H1 (cell line): Measurements from ENCODE around the gene C2orf80.

Experiments used
- CHD1 ChIP-seq: IDR thresholded peaks from 2 replicates; pipeline ENCODE4 v1.6.1; 2012; ENCODE audit warnings: low read depth, low read length, improper control_type of control experiment
- EZH2 ChIP-seq: fragments of 200-600 bp; sonication (generic); IDR thresholded peaks from 2 replicates; pipeline ENCODE4 v1.7.1; 2012; ENCODE audit warnings: low read depth, mild to moderate bottlenecking, moderate library complexity, low read length, inconsistent platforms; ENCODE audit not compliant: severe bottlenecking
- JUND ChIP-seq: IDR thresholded peaks from 2 replicates; pipeline ENCODE4 v1.6.1; 2011; ENCODE audit warnings: mild to moderate bottlenecking, improper control_type of control experiment, low read length
- TF ChIP-seq, protein P1 (sequence below), 3 experiments: IDR thresholded peaks; 1 replicate in 2 of 3; 2 replicates in 1 of 3; pipeline versions ENCODE4 v1.5.1 to v1.6.1; 2011; ENCODE audit warnings: low read length in 3 of 3, mild to moderate bottlenecking in 3 of 3, inconsistent platforms in 2 of 3, low read depth in 1 of 3, moderate library complexity in 1 of 3; ENCODE audit not compliant: insufficient read depth in 1 of 3; ENCODE audit errors: control extremely low read depth in 1 of 3

DNA sequence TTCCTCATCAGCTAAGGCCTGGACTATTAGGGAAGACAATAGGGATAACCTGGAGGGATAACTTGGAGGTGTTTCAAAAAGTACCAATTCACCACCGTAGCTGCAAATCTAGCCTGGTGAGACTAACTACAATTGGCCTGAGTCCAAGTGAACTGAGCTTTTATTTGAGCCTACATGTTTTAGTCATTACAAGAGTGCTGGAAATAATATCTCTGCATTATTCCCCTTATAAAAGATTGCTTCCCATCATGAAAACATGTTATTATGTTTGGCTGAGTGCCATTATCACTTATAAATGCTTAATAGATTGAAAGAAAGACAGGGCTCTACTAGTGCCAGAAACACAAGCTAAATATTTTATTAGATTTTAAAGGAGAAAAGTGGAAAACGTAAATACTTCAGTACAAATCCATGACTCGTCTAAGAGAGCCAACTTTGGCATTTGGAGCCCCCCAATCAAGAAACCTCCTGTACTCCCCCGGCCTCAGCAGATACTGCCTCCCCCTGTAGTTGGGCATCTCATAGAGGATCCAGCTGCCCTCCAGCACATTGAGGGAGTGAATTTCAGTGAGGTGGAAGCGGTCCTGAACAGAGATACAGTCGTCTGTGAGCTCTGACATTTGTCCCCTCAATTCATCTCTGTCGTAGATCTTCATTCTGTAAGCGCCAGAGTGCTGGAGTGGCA is 47.4 kb downstream of the C2orf80 start:
- TF ChIP-seq CHD1 (no peak), EZH2 (no peak), JUND (no peak)
- TF ChIP-seq, protein P1, sequence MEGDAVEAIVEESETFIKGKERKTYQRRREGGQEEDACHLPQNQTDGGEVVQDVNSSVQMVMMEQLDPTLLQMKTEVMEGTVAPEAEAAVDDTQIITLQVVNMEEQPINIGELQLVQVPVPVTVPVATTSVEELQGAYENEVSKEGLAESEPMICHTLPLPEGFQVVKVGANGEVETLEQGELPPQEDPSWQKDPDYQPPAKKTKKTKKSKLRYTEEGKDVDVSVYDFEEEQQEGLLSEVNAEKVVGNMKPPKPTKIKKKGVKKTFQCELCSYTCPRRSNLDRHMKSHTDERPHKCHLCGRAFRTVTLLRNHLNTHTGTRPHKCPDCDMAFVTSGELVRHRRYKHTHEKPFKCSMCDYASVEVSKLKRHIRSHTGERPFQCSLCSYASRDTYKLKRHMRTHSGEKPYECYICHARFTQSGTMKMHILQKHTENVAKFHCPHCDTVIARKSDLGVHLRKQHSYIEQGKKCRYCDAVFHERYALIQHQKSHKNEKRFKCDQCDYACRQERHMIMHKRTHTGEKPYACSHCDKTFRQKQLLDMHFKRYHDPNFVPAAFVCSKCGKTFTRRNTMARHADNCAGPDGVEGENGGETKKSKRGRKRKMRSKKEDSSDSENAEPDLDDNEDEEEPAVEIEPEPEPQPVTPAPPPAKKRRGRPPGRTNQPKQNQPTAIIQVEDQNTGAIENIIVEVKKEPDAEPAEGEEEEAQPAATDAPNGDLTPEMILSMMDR (IDR thresholded peaks at IDR 0.05; ENCODE audit: control extremely low read depth in 1 of 3, insufficient read depth in 1 of 3, low read depth in 1 of 3, low read length in 3 of 3) = no peak
